Stimulated activated CD8-positive, alpha-beta memory T cell treated with anti-CD3 and anti-CD28 coated beads, Interleukin-15, amount 100 ng/mL, for 24 hours (primary cell): ENCODE results near the gene SAXO1.

ENCODE experiments used
- DNase-seq: peaks from one replicate; pipeline ENCODE4 v3.0.0-alpha.2; 2020; ENCODE audit warnings: low read depth

SAXO1 gene

GRCh38 chr9:18910916-18911315 lies 122.1 kb downstream of the SAXO1 start:
- no peak for DNase-seq

- no peak for DNase-seq
Observed at GRCh38 chr9:18910435-18910834, 122.6 kb downstream of the SAXO1 start.

GRCh38 chr9:18909140-18910018 lies 123.6 kb downstream of the SAXO1 start:
- DNase-seq = no peak

- no peak for DNase-seq
Observed at GRCh38 chr9:18907927-18908625, 124.9 kb downstream of the SAXO1 start.

GRCh38 chr9:18906656-18907395 lies 126.2 kb downstream of the SAXO1 start:
- no peak for DNase-seq

GRCh38 chr9:18905883-18906629 lies 127.0 kb downstream of the SAXO1 start:
- no peak for DNase-seq

- DNase-seq = no peak
Observed at GRCh38 chr9:18905028-18905882, 127.8 kb downstream of the SAXO1 start.

GRCh38 chr9:18903450-18903849 lies 129.6 kb downstream of the SAXO1 start:
- no peak for DNase-seq

- DNase-seq = no peak
Observed at GRCh38 chr9:18896531-18897179, 136.4 kb downstream of the SAXO1 start.

GRCh38 chr9:18896004-18896403 lies 137.0 kb downstream of the SAXO1 start:
- no peak for DNase-seq

GRCh38 chr9:18893491-18893890 lies 139.5 kb downstream of the SAXO1 start:
- DNase-seq = no peak

- no peak for DNase-seq
Observed at GRCh38 chr9:18893046-18893445, 140.0 kb downstream of the SAXO1 start.

GRCh38 chr9:18891946-18892670 lies 140.9 kb downstream of the SAXO1 start:
- no peak for DNase-seq

GRCh38 chr9:18890372-18890771 lies 142.6 kb downstream of the SAXO1 start:
- no peak for DNase-seq

- DNase-seq = no peak
Observed at GRCh38 chr9:18889550-18889949, 143.5 kb downstream of the SAXO1 start.

GRCh38 chr9:18888290-18888689 lies 144.7 kb downstream of the SAXO1 start:
- DNase-seq = no peak

- no peak for DNase-seq
Observed at GRCh38 chr9:18887546-18887945, 145.5 kb downstream of the SAXO1 start.

GRCh38 chr9:18881758-18882157 lies 151.3 kb downstream of the SAXO1 start:
- DNase-seq = no peak

- no peak for DNase-seq
Observed at GRCh38 chr9:18877984-18878383, 155.0 kb downstream of the SAXO1 start.
